HG02981 (cell line): Measurements from ENCODE around the gene BTBD18.

Experiments used
- ATAC-seq: cut with Tn5 transposase; IDR thresholded peaks from one replicate; pipeline ENCODE4 v1.9.1; 2021; ENCODE audit warnings: mild to moderate bottlenecking, moderate library complexity; ENCODE audit not compliant: unreplicated experiment

BTBD18 gene

GRCh38 chr11:57776031-57776521 lies 24.5 kb upstream of the BTBD18 start:
- ATAC-seq: no peak

GRCh38 chr11:57775491-57775890 lies 23.9 kb upstream of the BTBD18 start:
- no peak for ATAC-seq

- ATAC-seq: no peak
Observed at GRCh38 chr11:57773026-57773598, 21.5 kb upstream of the BTBD18 start.

GRCh38 chr11:57772562-57772961 lies 20.9 kb upstream of the BTBD18 start:
- no peak for ATAC-seq

- ATAC-seq: no peak
Observed at GRCh38 chr11:57771365-57771764, 19.7 kb upstream of the BTBD18 start.

- ATAC-seq: no peak
Observed at GRCh38 chr11:57770793-57771192, 19.2 kb upstream of the BTBD18 start.

- ATAC-seq: no peak
Observed at GRCh38 chr11:57764972-57765371, 13.4 kb upstream of the BTBD18 start.

- no peak for ATAC-seq
Observed at GRCh38 chr11:57764566-57764965, 12.9 kb upstream of the BTBD18 start.

GRCh38 chr11:57764021-57764420 lies 12.4 kb upstream of the BTBD18 start:
- ATAC-seq: no peak

- no peak for ATAC-seq
Observed at GRCh38 chr11:57763568-57763967, 11.9 kb upstream of the BTBD18 start.

- no peak for ATAC-seq
Observed at GRCh38 chr11:57762235-57762861, 10.7 kb upstream of the BTBD18 start.

- ATAC-seq: peak; percentile 99
Observed at GRCh38 chr11:57761301-57762234, 9.9 kb upstream of the BTBD18 start, which contains the start of gene CTNND1. CTNND1 (plus strand) TSS chr11:57761802; CDS start chr11:57791479, 29,677 bp downstream.

GRCh38 chr11:57758174-57758573 lies 6.6 kb upstream of the BTBD18 start:
- ATAC-seq: no peak

- ATAC-seq: no peak
Observed at GRCh38 chr11:57752954-57753353, 1.3 kb upstream of the BTBD18 start.

- ATAC-seq: no peak
Observed at GRCh38 chr11:57751176-57751575, 443 bp downstream of the BTBD18 start.

GRCh38 chr11:57746920-57747319 lies 4.7 kb downstream of the BTBD18 start:
- no peak for ATAC-seq

GRCh38 chr11:57745206-57745605 lies 6.4 kb downstream of the BTBD18 start:
- no peak for ATAC-seq

- ATAC-seq: no peak
Observed at GRCh38 chr11:57744357-57744756, 7.3 kb downstream of the BTBD18 start.

GRCh38 chr11:57742087-57742452 lies 9.5 kb downstream of the BTBD18 start:
- no peak for ATAC-seq

GRCh38 chr11:57741132-57742086 lies 10.2 kb downstream of the BTBD18 start, which contains the start of gene SELENOH:
SELENOH (plus strand) TSS chr11:57741491; CDS start chr11:57741596, 105 bp downstream.
- peak; percentile 92 for ATAC-seq
